ENCODE results near the gene OXER1.

The OXER1 gene, protein sequence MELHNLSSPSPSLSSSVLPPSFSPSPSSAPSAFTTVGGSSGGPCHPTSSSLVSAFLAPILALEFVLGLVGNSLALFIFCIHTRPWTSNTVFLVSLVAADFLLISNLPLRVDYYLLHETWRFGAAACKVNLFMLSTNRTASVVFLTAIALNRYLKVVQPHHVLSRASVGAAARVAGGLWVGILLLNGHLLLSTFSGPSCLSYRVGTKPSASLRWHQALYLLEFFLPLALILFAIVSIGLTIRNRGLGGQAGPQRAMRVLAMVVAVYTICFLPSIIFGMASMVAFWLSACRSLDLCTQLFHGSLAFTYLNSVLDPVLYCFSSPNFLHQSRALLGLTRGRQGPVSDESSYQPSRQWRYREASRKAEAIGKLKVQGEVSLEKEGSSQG

DNA sequence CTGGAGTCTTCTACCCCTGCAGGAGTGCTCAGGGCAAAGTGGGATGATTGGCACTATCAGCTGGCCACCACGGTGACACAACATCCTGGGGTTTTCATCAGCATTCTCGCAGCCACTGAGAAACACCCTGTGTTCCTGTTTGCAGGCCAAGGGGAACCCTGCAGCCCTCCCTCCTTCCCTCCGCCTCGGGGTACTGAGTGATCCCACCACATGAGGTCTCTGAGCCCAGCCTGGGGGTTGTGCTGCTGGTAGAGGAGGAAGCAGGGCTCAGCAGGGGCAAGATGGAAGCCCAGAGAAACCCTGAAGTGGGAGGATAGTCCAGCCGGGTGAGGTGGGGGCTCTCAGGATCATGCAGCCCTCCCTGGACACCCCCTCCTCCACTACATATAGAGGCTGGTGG, at the start of gene OXER1:
TSS of gene OXER1 (minus strand) at position 40 of the 400 bp plus-strand sequence. CDS start 73 bp downstream, outside the sequence.
- no peak for DNase-seq

- no peak for DNase-seq
Observed at GRCh38 chr2:42812899-42813479, 49.1 kb upstream of the OXER1 start.

DNA sequence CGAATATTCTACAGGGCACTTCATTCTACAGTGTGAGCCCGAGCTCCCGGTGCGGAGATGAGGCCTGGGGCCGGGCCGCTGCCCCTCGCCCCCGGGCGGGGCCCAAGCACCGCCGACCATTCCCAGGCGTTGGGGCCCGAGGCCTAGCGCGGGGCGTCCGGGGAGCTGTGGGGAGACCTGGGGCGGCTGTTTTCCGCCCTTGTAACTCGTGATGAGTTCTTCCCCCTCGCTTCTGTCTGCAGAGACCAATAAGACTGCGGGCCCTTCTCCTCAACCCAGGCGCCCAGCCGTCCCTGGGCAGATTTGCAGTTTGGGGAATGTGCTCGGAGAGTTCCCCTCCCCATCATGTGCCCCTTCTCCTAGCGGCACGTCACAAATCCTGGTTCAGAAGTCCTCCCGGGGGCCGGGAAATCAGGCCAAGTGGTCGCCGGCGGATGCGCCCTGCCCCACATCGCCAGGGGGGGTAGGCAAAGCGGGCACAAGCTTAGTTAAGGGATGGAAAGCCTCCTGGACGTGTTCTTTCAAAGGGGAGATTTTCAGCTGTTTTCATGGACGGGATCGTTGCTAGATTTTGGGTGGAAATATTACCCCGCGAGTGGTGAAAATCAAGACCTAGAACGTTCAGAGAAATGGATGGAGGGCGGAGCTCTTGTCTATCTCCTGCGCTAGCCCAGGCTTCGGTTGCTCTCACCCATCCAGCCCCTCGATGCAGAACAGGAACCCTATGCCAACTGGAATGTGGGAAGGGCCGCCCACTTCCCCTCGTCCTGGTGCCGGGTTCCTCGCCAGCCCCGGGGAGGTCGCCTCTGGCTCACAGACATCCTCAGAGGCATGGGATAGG, 47.3 kb upstream of the OXER1 start:
- no peak for DNase-seq

DNA sequence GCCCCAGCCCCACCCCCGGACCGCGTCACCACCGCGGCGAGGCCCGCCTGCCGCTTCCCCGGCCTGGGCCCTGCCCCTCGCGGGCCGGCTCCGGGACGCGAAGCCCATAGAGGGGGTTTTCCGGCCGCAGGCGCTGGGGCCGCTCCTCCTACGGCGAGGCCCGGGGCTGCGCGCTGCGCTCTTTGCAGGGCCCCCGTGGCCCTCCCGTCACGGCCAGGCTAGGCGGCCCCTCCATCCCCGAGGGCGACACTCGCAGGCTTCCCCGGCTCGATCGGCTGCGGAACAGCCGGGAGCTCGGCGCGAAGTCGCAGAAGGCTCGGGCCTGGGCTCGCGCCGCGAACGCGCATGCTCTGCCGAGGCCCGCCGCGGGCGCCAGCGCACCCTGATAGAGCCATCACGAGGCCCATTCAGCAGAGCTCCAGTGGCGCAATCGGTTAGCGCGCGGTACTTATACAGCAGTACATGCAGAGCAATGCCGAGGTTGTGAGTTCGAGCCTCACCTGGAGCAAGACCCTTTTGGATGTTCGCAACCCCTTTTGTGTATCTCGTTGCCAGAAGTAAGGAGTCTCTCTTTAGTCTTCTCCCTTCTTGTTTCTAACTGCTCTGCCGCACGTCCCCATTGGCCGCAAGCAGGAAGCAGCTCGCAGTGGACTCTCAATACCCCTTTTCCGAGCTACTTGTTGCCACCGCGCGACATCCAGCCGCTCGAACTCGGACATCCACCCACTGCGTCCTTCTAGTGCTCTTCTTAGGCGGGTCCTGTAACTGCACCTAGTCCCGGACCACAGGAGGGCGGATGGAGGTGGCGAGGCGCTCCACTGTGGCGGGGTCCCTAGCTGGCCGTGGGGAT, 46.4 kb upstream of the OXER1 start:
- DNase-seq: peak; percentile 92

GRCh38 chr2:42809819-42810120, 45.8 kb upstream of the OXER1 start:
- DNase-seq: peak; percentile 88

GRCh38 chr2:42809131-42809818, 45.3 kb upstream of the OXER1 start:
- DNase-seq: no peak

- no peak for DNase-seq
Observed at GRCh38 chr2:42808301-42808700, 44.4 kb upstream of the OXER1 start.

DNA sequence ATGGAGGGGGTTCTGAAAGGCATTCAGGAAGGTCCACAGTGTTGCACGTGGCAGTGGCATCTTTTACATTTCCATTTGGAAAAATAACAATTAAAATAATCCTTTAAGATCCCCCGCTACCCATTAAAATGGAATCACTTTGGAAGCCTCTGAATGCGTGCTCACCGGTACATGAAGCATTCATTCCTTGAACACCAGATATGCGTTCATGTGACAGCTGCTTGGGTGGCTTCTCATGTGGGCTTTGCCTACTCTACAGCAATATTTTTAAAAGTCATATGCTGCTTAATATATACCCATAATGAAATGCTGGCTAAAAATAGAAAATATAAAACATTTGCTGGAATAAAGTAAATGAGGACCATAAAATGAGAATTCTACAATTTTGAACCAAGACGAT, 42.9 kb upstream of the OXER1 start:
- no peak for DNase-seq

GRCh38 chr2:42804891-42805290, 41.0 kb upstream of the OXER1 start:
- DNase-seq: no peak

DNA sequence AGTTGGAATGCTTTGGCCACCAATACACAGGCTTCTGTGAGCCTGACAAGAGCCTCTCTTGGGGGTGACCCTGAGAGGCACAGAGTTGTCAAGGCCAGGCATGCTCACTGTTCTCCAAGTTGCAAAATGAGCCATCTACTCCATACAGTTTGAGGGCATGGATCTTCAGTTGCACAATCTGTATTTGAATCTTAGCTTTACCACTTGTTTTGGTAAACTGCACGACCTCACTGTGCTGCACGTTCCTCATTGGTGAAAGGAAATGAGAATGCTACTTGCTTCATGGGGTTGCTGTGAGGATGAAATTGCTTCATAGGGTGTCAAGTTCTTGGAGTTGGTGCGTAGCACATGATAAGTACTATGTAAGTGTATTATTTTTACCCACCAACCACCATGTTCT, 40.4 kb upstream of the OXER1 start:
- no peak for DNase-seq

- no peak for DNase-seq
Observed at GRCh38 chr2:42802150-42802549, 38.2 kb upstream of the OXER1 start.

DNA sequence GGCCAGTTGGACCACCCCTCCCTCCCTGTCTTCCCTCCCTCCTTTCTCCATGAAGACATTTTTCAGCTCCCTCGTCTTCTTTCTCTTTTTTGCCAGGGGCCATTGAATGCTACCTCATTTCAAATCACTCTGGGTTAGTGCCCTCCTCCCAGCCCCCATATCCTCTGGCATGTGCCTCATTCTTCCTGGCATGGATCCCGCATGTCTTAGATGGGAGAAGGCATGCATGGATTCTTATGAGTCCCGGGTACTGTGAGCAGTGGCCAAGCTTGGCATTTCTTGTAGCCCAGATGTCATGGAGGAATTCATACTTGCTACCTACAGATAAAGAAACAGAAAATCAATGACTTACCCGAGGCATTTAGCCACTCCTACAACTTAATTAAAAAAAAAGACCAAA, 37.4 kb upstream of the OXER1 start:
- no peak for DNase-seq

DNA sequence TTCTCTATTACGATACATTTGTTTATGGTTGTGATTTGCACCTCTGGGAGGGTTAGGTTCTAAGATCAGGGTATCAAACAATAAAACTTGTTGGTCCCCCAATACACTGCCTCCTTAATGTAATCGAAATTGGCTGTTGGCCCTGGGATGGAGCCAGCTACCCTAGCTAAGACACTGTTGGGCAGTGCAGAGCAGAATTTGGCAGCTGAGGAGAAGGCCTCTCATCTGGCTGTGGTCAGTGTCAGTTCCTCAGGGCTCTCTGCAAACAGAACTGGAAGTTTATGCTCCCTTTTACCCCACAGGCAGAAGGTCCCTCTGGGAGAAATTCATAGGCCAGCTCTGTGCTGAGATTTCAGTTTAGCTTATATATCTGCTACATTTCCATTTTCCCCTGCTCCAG, 37.0 kb upstream of the OXER1 start:
- no peak for DNase-seq

DNA sequence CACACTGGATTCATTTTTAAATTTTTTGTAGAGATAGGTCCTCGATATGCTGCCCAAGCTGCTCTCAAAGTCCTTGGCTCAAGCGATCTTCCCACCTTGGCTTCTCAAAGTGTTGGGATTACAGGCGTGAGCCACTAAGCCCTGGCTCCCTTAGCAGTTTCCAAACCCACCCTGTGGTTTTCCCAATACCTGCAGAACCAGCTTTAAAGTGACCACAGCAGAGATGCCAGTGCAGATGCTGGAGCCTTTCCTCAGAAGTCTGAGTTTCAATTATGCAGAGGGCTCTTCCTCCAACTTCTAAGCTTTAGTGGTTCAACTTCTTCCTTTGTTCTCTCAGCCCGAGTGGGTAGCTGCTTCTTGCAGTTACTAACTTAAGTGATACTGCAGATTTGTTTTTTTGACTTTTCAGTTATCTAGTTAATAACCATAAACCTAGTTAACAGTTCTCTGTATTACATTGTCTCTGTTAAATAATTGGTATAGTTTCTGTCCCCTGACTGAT, 36.6 kb upstream of the OXER1 start:
- DNase-seq: no peak

- DNase-seq: no peak
Observed at GRCh38 chr2:42799881-42800280, 35.9 kb upstream of the OXER1 start.

- DNase-seq: no peak
Observed at GRCh38 chr2:42797281-42797680, 33.3 kb upstream of the OXER1 start.

GRCh38 chr2:42796427-42797248, 32.7 kb upstream of the OXER1 start:
- no peak for DNase-seq

- no peak for DNase-seq
Observed at GRCh38 chr2:42795841-42796301, 31.9 kb upstream of the OXER1 start.

DNA sequence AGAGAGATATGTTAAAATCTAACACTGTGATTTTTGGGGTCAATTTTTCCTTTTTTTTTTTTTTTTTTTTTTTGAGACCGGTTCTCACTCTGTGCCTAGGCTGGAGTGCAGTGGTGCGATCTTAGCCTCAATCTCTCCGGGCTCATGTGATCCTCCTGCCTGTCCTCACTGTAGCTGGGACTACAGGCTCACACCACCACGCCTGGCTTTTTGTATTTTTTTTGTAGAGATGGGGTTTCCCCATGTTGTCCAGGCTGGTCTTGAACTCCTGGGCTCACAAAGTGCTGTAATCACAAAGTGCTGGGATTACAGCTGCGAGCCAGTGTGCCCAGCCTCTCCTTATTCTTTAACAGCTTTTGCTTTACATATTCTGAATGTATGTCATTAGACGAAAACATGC, 31.3 kb upstream of the OXER1 start:
- DNase-seq: no peak

- no peak for DNase-seq
Observed at GRCh38 chr2:42794271-42795046, 30.5 kb upstream of the OXER1 start.

Data from T1000 (cell line).